ENCODE results near the gene DGKB.

The DGKB gene

GRCh38 chr7:14380881-14381280, 521.7 kb downstream of the DGKB start:
- Histone ChIP-seq H3K23ac (ENCODE audit: low read length in 2 of 2) (no peak overlapping the region), H2BK12ac (ENCODE audit: low read length in 2 of 2) (no peak overlapping the region), H4K91ac (ENCODE audit: low read length) (no peak overlapping the region), H2BK5ac (ENCODE audit: low read depth, low read length, poor library complexity, severe bottlenecking) (no peak overlapping the region), H3K14ac (ENCODE audit: low read length in 2 of 2) (no peak overlapping the region), H2AK5ac (ENCODE audit: low read length, severe bottlenecking) (peak overlapping the region; percentile 57), H3K9ac (ENCODE audit: low read length) (no peak overlapping the region), H2BK15ac (ENCODE audit: low read depth, poor library complexity, severe bottlenecking) (no peak overlapping the region), H3K79me1 (replicated peaks; ENCODE audit: low read length, poor library complexity, severe bottlenecking) (no peaks in the 10 kb centered on the region), H3K27me3 (ENCODE audit: control insufficient read depth in 1 of 2, insufficient read depth in 1 of 2, low read length in 2 of 2) (no peaks in the 10 kb centered on the region), H3K4me2 (ENCODE audit: low read length, poor library complexity, severe bottlenecking) (no peak overlapping the region), H3K4ac (ENCODE audit: low read depth in 1 of 2, low read length in 2 of 2) (no peak overlapping the region), H2AFZ (ENCODE audit: low read depth, low read length) (no peak overlapping the region), H3K36me3 (ENCODE audit: control insufficient read depth in 1 of 2, insufficient read depth in 2 of 2, low read depth in 1 of 2, low read length in 2 of 2) (no peaks in the 10 kb centered on the region), H3K4me1 (ENCODE audit: control insufficient read depth, insufficient read depth, low read depth, low read length) (peaks cover 4% of the 10 kb centered on the region), H3K9me3 (ENCODE audit: control insufficient read depth, low read length) (no peaks in the 10 kb centered on the region), H3K27ac (ENCODE audit: low read length, poor library complexity, severe bottlenecking) (no peak overlapping the region), H3K18ac (ENCODE audit: low read depth in 1 of 2, low read length in 2 of 2) (no peak overlapping the region), H2BK120ac (ENCODE audit: low read depth, low read length) (no peak overlapping the region), H3K4me3 (ENCODE audit: insufficient read depth in 1 of 2, low read depth in 1 of 2, low read length in 2 of 2) (no peak overlapping the region), H4K8ac (ENCODE audit: low read length) (no peak overlapping the region)
- no peak for DNase-seq
- WGBS: 74% methylated on average over 3 of the region's 3 CpGs

- H2BK15ac ChIP-seq (ENCODE audit: low read depth, poor library complexity, severe bottlenecking): no peak overlapping the region
- DNase-seq: no peak
- no peaks in the 10 kb centered on the region for H3K36me3 ChIP-seq (ENCODE audit: control insufficient read depth in 1 of 2, insufficient read depth in 2 of 2, low read depth in 1 of 2, low read length in 2 of 2)
- no peak overlapping the region for H3K23ac ChIP-seq (ENCODE audit: low read length in 2 of 2)
- peak overlapping the region; percentile 90 for H3K9ac ChIP-seq (ENCODE audit: low read length)
- no peak overlapping the region for H2AK5ac ChIP-seq (ENCODE audit: low read length, severe bottlenecking)
- peak overlapping the region in 1 of 2 experiments; percentile 28 for H3K4me3 ChIP-seq (ENCODE audit: insufficient read depth in 1 of 2, low read depth in 1 of 2, low read length in 2 of 2)
- H2BK120ac ChIP-seq (ENCODE audit: low read depth, low read length): no peak overlapping the region
- no peak overlapping the region for H2AFZ ChIP-seq (ENCODE audit: low read depth, low read length)
- H3K14ac ChIP-seq (ENCODE audit: low read length in 2 of 2): no peak overlapping the region
- H3K18ac ChIP-seq (ENCODE audit: low read depth in 1 of 2, low read length in 2 of 2): no peak overlapping the region
- H2BK12ac ChIP-seq (ENCODE audit: low read length in 2 of 2): no peak overlapping the region
- no peaks in the 10 kb centered on the region for H3K9me3 ChIP-seq (ENCODE audit: control insufficient read depth, low read length)
- H2BK5ac ChIP-seq (ENCODE audit: low read depth, low read length, poor library complexity, severe bottlenecking): no peak overlapping the region
- H4K8ac ChIP-seq (ENCODE audit: low read length): no peak overlapping the region
- peaks cover 4% of the 10 kb centered on the region for H3K4me1 ChIP-seq (ENCODE audit: control insufficient read depth, insufficient read depth, low read depth, low read length)
- no peaks in the 10 kb centered on the region for H3K79me1 ChIP-seq (replicated peaks; ENCODE audit: low read length, poor library complexity, severe bottlenecking)
- H4K91ac ChIP-seq (ENCODE audit: low read length): no peak overlapping the region
- H3K27me3 ChIP-seq (ENCODE audit: control insufficient read depth in 1 of 2, insufficient read depth in 1 of 2, low read length in 2 of 2): no peaks in the 10 kb centered on the region
- WGBS: 93% methylated on average over 3 of the region's 4 CpGs
- H3K27ac ChIP-seq (ENCODE audit: low read length, poor library complexity, severe bottlenecking): no peak overlapping the region
- H3K4me2 ChIP-seq (ENCODE audit: low read length, poor library complexity, severe bottlenecking): no peak overlapping the region
- no peak overlapping the region for H3K4ac ChIP-seq (ENCODE audit: low read depth in 1 of 2, low read length in 2 of 2)
Measured at GRCh38 chr7:14377646-14378266, 524.8 kb downstream of the DGKB start.

GRCh38 chr7:14376711-14377110, 525.8 kb downstream of the DGKB start:
- H4K91ac ChIP-seq (ENCODE audit: low read length): no peak overlapping the region
- no peak overlapping the region for H2BK15ac ChIP-seq (ENCODE audit: low read depth, poor library complexity, severe bottlenecking)
- no peak overlapping the region for H2BK120ac ChIP-seq (ENCODE audit: low read depth, low read length)
- no peak overlapping the region for H3K4ac ChIP-seq (ENCODE audit: low read depth in 1 of 2, low read length in 2 of 2)
- H3K36me3 ChIP-seq (ENCODE audit: control insufficient read depth in 1 of 2, insufficient read depth in 2 of 2, low read depth in 1 of 2, low read length in 2 of 2): no peaks in the 10 kb centered on the region
- H3K18ac ChIP-seq (ENCODE audit: low read depth in 1 of 2, low read length in 2 of 2): no peak overlapping the region
- WGBS: 83% methylated on average over 1 of the region's 2 CpGs
- peaks cover 4% of the 10 kb centered on the region for H3K4me1 ChIP-seq (ENCODE audit: control insufficient read depth, insufficient read depth, low read depth, low read length)
- H4K8ac ChIP-seq (ENCODE audit: low read length): no peak overlapping the region
- H3K79me1 ChIP-seq (replicated peaks; ENCODE audit: low read length, poor library complexity, severe bottlenecking): no peaks in the 10 kb centered on the region
- no peak overlapping the region for H3K4me2 ChIP-seq (ENCODE audit: low read length, poor library complexity, severe bottlenecking)
- H3K27me3 ChIP-seq (ENCODE audit: control insufficient read depth in 1 of 2, insufficient read depth in 1 of 2, low read length in 2 of 2): no peaks in the 10 kb centered on the region
- no peak overlapping the region for H2AK5ac ChIP-seq (ENCODE audit: low read length, severe bottlenecking)
- no peak overlapping the region for H3K23ac ChIP-seq (ENCODE audit: low read length in 2 of 2)
- no peak overlapping the region for H2BK12ac ChIP-seq (ENCODE audit: low read length in 2 of 2)
- DNase-seq: no peak
- no peaks in the 10 kb centered on the region for H3K9me3 ChIP-seq (ENCODE audit: control insufficient read depth, low read length)
- no peak overlapping the region for H2BK5ac ChIP-seq (ENCODE audit: low read depth, low read length, poor library complexity, severe bottlenecking)
- no peak overlapping the region for H3K9ac ChIP-seq (ENCODE audit: low read length)
- no peak overlapping the region for H3K27ac ChIP-seq (ENCODE audit: low read length, poor library complexity, severe bottlenecking)
- H2AFZ ChIP-seq (ENCODE audit: low read depth, low read length): no peak overlapping the region
- no peak overlapping the region for H3K14ac ChIP-seq (ENCODE audit: low read length in 2 of 2)
- H3K4me3 ChIP-seq (ENCODE audit: insufficient read depth in 1 of 2, low read depth in 1 of 2, low read length in 2 of 2): no peak overlapping the region

GRCh38 chr7:14375998-14376397, 526.6 kb downstream of the DGKB start:
- Histone ChIP-seq H3K18ac (ENCODE audit: low read depth in 1 of 2, low read length in 2 of 2) (no peak overlapping the region), H4K8ac (ENCODE audit: low read length) (no peak overlapping the region), H2AK5ac (ENCODE audit: low read length, severe bottlenecking) (no peak overlapping the region), H2BK15ac (ENCODE audit: low read depth, poor library complexity, severe bottlenecking) (no peak overlapping the region), H2AFZ (ENCODE audit: low read depth, low read length) (no peak overlapping the region), H3K4me1 (ENCODE audit: control insufficient read depth, insufficient read depth, low read depth, low read length) (peaks cover 2% of the 10 kb centered on the region), H3K36me3 (ENCODE audit: control insufficient read depth in 1 of 2, insufficient read depth in 2 of 2, low read depth in 1 of 2, low read length in 2 of 2) (no peaks in the 10 kb centered on the region), H3K27me3 (ENCODE audit: control insufficient read depth in 1 of 2, insufficient read depth in 1 of 2, low read length in 2 of 2) (no peaks in the 10 kb centered on the region), H3K27ac (ENCODE audit: low read length, poor library complexity, severe bottlenecking) (no peak overlapping the region), H3K4me3 (ENCODE audit: insufficient read depth in 1 of 2, low read depth in 1 of 2, low read length in 2 of 2) (no peak overlapping the region), H2BK120ac (ENCODE audit: low read depth, low read length) (no peak overlapping the region), H3K9ac (ENCODE audit: low read length) (no peak overlapping the region), H2BK12ac (ENCODE audit: low read length in 2 of 2) (no peak overlapping the region), H3K23ac (ENCODE audit: low read length in 2 of 2) (no peak overlapping the region), H3K9me3 (ENCODE audit: control insufficient read depth, low read length) (no peaks in the 10 kb centered on the region), H2BK5ac (ENCODE audit: low read depth, low read length, poor library complexity, severe bottlenecking) (no peak overlapping the region), H3K4me2 (ENCODE audit: low read length, poor library complexity, severe bottlenecking) (no peak overlapping the region), H3K14ac (ENCODE audit: low read length in 2 of 2) (no peak overlapping the region), H3K4ac (ENCODE audit: low read depth in 1 of 2, low read length in 2 of 2) (no peak overlapping the region), H4K91ac (ENCODE audit: low read length) (no peak overlapping the region), H3K79me1 (replicated peaks; ENCODE audit: low read length, poor library complexity, severe bottlenecking) (no peaks in the 10 kb centered on the region)
- WGBS: 65% methylated on average over 2 of the region's 2 CpGs
- no peak for DNase-seq
